Brain microvascular endothelial cell (primary cell): ENCODE measurements around the gene FNDC7.

ENCODE experiments used
- DNase-seq: peaks from one replicate; pipeline ENCODE4 v3.0.0-alpha.2; 2020
- H3K27ac ChIP-seq: fragments of 250-450 bp; sonication (Bioruptor Pico); 2 replicates; pipeline ENCODE4 v1.5.1; 2020; ENCODE audit warnings: mild to moderate bottlenecking, moderate library complexity
- H3K27me3 ChIP-seq: fragments of 250-450 bp; sonication (Bioruptor Pico); replicated peaks from 2 replicates; pipeline ENCODE4 v1.5.1; 2020; ENCODE audit warnings: mild to moderate bottlenecking
- H3K36me3 ChIP-seq: fragments of 250-450 bp; sonication (Bioruptor Pico); replicated peaks from 2 replicates; pipeline ENCODE4 v1.5.1; 2020; ENCODE audit warnings: mild to moderate bottlenecking
- H3K4me3 ChIP-seq: 2 replicates; pipeline ENCODE4 v1.5.1; 2011; ENCODE audit warnings: low read depth, mild to moderate bottlenecking, control low read depth, low read length, moderate library complexity
- in situ Hi-C: cut with HindIII; loops from 2 replicates; pipeline ENCODE4 v1.10.0; 2017; ENCODE audit warnings: low sequenced_read_pairs, low pct_ligation_motif_present
- TF ChIP-seq, protein P1 (sequence below): IDR thresholded peaks from 2 replicates; pipeline ENCODE4 v1.5.1; 2011; ENCODE audit warnings: low read depth, mild to moderate bottlenecking, moderate library complexity, low read length, control low read depth, inconsistent platforms; ENCODE audit errors: missing control alignments

The FNDC7 gene

DNA sequence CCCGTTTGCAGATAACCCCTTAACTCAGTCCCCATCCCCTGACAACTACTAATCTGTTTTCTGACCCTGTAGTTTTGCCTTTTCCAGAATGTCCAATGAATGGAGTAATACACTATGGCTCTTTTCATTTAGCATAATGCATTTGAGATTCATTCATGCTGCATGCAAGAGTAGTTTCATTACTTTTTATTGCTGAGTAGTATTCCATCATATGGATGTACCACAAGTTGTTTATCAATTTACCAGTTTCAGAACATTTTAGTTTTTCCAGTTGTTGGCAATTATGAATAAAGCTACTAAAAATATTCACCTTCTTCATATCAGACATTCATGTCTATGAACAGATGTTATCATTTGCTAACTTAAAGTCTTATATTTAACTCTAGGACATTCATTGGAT, 79.1 kb downstream of the FNDC7 start:
- Histone ChIP-seq H3K27me3 (no peaks in the 10 kb centered on the region), H3K27ac (no peak overlapping the region), H3K36me3 (peaks cover 29% of the 10 kb centered on the region), H3K4me3 (no peak overlapping the region)
- in situ Hi-C loops = no loop called here
- TF ChIP-seq, protein P1, sequence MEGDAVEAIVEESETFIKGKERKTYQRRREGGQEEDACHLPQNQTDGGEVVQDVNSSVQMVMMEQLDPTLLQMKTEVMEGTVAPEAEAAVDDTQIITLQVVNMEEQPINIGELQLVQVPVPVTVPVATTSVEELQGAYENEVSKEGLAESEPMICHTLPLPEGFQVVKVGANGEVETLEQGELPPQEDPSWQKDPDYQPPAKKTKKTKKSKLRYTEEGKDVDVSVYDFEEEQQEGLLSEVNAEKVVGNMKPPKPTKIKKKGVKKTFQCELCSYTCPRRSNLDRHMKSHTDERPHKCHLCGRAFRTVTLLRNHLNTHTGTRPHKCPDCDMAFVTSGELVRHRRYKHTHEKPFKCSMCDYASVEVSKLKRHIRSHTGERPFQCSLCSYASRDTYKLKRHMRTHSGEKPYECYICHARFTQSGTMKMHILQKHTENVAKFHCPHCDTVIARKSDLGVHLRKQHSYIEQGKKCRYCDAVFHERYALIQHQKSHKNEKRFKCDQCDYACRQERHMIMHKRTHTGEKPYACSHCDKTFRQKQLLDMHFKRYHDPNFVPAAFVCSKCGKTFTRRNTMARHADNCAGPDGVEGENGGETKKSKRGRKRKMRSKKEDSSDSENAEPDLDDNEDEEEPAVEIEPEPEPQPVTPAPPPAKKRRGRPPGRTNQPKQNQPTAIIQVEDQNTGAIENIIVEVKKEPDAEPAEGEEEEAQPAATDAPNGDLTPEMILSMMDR = no peak
- DNase-seq = no peak
